Brain pericyte (primary cell): ENCODE data around the gene TSHZ2.
"Not testable (repeated sequence)": the region's sequence is repeated elsewhere in the genome, so short reads cannot be mapped to it uniquely, and the experiment has no call there.

Experiments used
- DNase-seq: peaks from one replicate; pipeline ENCODE4 v3.0.0-alpha.2; 2012; ENCODE audit warnings: low read depth, low spot score

TSHZ2 gene

GRCh38 chr20:53080969-53081871 lies 109.1 kb downstream of the TSHZ2 start:
- no peak for DNase-seq

DNA sequence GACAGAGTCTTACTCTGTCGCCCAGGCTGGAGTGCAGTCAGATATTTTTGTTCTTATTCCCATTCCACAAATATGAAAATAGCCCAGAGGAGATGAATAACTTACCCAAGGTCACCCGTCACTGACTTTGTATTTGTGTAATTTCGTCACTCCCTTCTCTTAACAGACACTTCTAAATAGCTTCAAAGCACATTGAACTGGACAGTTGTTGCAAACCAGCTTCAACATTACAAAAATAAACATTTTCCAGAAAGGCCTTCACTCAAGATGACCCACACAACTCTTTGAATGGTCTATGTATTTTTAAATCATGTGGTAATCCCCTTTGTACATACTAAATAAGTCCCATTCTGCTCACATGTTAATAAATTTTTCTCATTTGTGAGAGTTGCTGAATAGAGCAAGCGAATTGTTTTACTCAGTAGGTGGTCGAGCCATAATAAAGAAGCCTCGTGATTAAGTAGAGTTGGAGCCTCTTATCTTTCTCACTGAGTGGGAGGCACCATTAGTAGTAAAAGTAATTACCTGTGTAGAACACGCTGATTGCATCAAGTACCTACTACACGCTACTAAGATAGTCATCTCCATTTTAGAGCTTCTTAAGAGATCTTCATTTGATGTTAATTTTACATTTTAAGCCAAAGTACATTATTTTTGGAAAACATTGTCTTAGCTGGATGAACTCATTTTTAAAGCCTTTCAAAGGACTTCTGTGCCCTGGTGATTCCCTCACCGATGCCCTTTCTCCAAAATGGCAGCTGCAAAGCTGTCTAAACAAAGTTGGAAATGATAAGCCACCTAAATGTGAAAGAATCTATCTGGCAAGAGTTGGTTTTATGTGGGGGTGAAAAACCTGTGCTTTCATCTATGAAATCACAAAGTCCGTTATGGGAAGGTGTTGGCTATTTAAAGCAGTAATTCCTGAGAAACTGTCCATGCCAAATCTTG lies 110.0 kb downstream of the TSHZ2 start:
- DNase-seq: no peak

GRCh38 chr20:53083411-53083810 lies 111.3 kb downstream of the TSHZ2 start:
- no peak for DNase-seq

GRCh38 chr20:53084408-53084997 lies 112.3 kb downstream of the TSHZ2 start:
- no peak for DNase-seq

- no peak for DNase-seq
Observed at GRCh38 chr20:53085720-53086119, 113.6 kb downstream of the TSHZ2 start.

GRCh38 chr20:53087037-53087777 lies 115.0 kb downstream of the TSHZ2 start:
- no peak for DNase-seq

DNA sequence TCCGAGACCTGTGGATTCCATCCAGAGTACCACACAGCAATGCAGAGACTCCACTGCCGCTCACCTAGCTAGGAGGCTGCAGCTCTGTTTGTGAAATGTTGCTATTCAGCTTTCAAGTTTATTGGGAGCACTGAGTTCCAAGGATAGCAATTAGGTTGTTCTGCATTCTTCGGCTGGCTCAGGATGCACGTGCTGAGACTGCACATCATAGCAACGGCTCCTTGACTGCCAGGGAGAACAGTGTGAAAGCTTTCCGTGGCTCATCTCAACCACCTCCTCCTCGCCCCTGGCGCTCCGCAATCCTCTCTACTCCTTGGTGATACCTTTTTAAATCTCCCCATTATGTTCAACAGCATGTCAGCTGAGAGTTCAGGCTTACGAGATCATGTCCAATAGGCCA lies 116.6 kb downstream of the TSHZ2 start:
- no peak for DNase-seq

- not testable (repeated sequence) for DNase-seq
Observed at GRCh38 chr20:53089851-53090250, 117.7 kb downstream of the TSHZ2 start.

DNA sequence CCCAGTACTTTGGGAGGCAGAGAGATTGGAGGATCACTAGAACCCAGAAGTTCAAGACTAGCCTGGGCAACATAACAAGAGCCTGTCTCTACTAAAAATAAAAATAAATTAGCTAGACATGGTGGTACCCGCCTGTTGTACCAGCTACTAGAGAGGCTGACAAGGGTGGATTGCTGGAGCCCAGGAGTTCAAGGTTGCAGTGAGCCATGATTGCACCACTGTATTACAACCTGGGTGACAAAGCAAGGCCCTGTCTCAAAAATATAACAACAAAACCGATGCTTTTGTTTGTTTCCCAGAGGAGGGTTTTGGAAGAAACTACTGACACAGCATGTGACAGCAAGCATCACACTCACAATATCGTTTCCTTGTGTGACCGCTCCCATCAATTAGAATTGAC lies 119.6 kb downstream of the TSHZ2 start:
- no peak for DNase-seq

- DNase-seq: no peak
Observed at GRCh38 chr20:53092772-53093300, 120.7 kb downstream of the TSHZ2 start.

- DNase-seq: no peak
Observed at GRCh38 chr20:53097371-53097770, 125.2 kb downstream of the TSHZ2 start.

- no peak for DNase-seq
Observed at GRCh38 chr20:53097791-53098190, 125.6 kb downstream of the TSHZ2 start.

DNA sequence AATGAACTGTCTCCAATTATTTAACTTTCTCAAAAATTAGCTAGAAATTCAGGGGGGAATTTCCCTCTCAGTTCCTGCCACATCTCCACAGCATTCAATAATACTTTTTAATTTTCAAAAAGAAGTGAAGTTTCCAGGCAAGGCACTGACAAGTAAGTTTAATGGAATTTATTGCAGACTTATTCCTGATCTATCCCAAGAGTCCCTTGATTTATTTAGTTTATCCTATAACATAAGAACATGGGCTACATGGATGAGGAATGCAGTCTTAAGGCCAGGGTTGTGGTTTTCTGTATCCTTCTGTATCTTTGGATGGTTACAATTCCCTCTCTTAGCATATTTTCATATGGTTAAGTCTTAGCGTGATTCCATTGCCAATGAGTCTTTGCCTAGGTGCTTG lies 126.5 kb downstream of the TSHZ2 start:
- no peak for DNase-seq

- DNase-seq: no peak
Observed at GRCh38 chr20:53099856-53100255, 127.7 kb downstream of the TSHZ2 start.

GRCh38 chr20:53100476-53100911 lies 128.3 kb downstream of the TSHZ2 start:
- DNase-seq: no peak

DNA sequence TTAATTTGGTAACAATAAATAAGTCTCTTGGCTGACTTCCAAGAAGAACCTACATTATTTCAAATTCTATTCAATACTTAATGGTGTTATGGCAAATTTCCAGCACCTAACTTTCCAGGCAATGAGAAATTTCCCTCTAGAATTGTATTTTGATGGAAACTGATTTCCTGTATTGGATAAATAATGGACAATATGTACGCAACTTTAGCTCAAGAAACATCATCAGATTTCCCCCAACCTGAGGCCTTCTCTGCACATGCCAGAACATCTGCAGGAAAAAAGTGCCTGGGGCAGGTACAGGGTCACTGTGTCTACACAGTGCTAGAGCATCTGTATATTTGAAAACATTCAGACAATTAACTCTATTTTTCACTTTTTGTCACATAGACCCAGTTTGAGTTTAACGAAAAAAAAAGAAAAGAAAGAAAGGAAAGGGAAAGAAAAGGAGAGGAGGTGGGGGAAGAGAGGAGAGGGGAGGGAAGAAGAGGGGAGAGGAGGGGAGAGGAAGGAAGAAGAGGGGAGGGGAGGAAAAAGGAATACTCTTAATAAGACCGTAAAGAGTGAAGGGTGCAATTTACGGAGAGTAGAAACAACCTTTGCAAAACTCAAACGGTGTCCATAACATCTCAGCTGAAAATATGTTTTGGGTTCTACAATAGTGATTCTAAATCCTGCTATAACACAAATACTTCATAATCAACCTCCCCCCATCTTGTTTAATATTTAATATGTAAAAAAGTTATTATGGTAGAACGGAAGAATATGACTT lies 130.0 kb downstream of the TSHZ2 start:
- DNase-seq: no peak

DNA sequence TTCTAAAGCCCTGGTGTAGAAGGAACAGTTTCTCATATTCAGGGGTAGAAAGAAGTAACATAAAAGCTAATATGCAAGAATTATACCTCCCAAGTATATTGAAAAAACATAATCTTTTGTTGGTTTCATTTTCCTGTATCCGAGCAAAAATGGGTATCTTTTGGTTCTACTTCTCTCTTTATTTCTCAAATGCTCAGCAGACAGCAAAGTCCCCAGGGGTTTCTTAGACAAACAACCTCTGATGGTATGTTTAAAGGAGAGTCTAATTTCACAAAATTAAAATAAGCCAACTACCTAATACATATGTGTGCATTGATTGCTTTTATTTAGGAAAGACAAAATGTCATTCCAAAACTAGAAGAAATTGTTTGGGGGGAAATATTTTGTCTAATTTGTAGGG lies 131.0 kb downstream of the TSHZ2 start:
- DNase-seq: no peak

- no peak for DNase-seq
Observed at GRCh38 chr20:53104884-53105283, 132.7 kb downstream of the TSHZ2 start.

GRCh38 chr20:53116733-53117132 lies 144.6 kb downstream of the TSHZ2 start:
- DNase-seq: no peak

DNA sequence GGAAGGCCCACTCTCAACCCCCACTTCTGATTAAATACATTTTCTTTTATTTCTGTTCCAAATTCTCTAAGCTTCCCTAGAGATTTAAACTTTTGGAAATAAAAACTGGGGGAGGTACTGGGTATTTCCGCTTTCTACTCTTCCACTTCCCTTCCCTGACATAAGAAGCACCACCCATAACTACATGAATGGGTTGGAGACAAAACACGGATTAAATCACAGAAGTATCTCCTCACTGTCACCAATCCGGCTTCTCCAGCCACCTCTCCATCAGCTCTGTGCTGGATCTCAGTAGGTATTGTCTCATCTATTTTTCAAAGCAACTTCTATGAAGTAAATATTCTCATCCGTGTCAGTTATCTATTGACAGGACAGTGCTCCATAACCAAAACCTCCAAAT lies 150.7 kb downstream of the TSHZ2 start:
- no peak for DNase-seq
